ENCODE data around the gene LMO3.

The LMO3 gene

GRCh38 chr12:16599081-16599480 lies 6.9 kb downstream of the LMO3 start:
- no peak for DNase-seq

- no peak for DNase-seq
These were observed 11.2 kb downstream of the LMO3 start for GRCh38 chr12:16594797-16595196.

DNA sequence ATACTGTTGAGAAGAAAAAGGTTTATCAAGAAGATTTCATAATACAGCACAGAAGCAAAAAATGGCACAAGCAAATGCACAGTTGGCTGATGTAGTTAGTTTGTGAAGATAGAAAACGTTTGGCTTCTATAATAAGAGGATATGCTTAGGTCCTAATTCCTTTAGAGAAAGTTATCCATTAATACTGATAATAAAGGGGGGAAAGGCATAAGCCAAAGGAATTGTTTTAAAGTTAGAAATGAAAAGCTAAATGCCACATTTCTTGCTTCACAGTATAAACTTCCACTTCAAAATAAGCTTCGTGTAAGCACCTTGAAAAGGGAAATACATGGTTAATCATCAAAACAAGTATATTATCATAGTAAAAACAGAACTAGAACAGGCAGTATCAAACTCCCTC lies 12.4 kb downstream of the LMO3 start:
- DNase-seq = no peak

- no peak for DNase-seq
These were observed 15.3 kb downstream of the LMO3 start for GRCh38 chr12:16590645-16591044.

GRCh38 chr12:16588812-16589211 lies 17.1 kb downstream of the LMO3 start:
- no peak for DNase-seq

DNA sequence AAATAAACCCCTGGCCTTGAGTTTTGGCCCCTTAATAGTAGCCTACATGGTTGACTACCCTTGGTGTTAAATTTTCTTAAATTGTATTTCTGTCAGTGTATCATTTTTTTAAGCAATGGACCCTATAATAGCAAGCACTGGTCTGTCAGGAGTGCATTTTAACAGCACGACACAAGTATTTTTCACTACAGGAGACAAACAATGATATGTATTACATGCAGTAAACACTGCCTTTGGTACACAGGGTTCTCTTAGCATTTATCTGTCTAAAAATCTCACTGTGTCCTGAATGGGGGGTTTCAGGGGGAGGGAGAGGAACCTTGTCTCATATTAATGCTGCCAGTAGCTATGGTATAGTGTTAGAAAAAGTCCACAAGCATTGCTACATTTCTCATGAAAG lies 18.4 kb downstream of the LMO3 start:
- no peak for DNase-seq

DNA sequence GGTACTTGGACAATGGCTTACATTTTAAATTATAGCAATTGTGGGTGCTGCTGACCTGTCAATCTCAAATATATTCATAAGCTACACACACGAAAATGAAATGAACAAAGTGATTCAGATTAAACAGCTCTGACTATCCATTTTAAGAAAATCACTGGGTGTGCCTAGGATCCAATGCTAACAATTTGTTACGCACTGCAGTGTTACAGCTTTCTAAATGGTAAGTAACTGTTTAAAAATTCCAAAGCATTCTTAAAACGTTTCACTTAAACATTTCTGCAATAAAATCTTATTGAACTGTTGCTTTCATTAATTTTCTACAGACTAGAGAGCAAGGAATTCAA lies 18.9 kb downstream of the LMO3 start:
- DNase-seq = no peak

- DNase-seq = no peak
These were observed 19.4 kb downstream of the LMO3 start for GRCh38 chr12:16586350-16587109.

GRCh38 chr12:16585781-16586180 lies 20.2 kb downstream of the LMO3 start:
- no peak for DNase-seq

GRCh38 chr12:16583969-16584745 lies 21.8 kb downstream of the LMO3 start:
- no peak for DNase-seq

GRCh38 chr12:16581416-16581815 lies 24.5 kb downstream of the LMO3 start:
- DNase-seq = no peak

GRCh38 chr12:16579041-16579440 lies 26.9 kb downstream of the LMO3 start:
- DNase-seq = no peak

DNA sequence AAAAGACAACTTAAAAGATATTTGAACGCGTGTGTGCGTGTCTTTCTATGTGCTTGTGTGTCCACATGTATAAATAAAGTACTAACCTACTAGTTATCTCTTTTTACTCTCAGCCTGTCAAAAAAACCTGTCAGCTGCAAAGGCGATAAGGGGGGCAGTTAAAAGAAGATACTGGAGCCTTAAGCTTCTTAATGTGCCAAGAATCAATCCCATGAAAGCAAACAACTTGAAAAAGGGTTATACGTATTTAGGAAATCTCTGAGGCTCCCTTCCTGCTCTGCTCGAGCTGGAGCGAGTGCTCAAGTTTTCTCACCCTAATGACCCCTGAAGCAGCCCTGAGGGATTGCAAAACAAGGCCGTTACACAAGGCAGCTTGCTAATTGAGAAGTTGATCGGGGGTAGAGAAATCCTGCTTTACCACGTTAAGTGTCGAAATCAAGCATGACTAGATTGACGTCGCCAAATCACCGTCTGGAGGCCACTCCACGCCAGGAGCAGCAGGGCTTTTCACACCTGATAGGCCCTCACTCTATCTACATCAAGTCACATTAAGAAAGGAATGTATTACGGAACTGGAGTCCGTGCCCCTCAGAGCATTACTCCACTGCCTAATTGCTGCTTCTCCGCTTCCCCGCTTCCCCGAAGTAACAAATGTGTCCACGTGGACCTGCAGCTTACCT lies 32.4 kb downstream of the LMO3 start:
- no peak for DNase-seq

- DNase-seq = no peak
These were observed 37.1 kb downstream of the LMO3 start for GRCh38 chr12:16568873-16569272.

DNA sequence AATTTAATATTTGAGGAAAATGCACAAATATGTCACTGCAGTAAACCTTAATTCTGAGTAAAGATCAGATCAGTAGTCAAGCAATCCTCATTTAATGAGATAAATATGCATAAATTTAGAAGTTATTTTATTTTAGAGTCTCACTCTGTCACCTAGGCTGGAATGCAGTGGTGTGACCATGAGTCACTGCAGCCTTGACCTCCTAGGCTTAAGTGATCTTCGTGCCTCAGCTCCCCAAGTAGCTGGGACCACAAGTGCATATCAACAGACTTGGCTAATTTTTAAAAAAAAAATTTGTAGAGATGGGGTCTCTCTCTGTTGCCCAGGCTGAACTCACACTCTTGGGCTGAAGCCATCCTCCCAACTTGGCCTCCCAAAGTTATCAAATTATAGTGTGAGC lies 41.3 kb downstream of the LMO3 start:
- no peak for DNase-seq

DNA sequence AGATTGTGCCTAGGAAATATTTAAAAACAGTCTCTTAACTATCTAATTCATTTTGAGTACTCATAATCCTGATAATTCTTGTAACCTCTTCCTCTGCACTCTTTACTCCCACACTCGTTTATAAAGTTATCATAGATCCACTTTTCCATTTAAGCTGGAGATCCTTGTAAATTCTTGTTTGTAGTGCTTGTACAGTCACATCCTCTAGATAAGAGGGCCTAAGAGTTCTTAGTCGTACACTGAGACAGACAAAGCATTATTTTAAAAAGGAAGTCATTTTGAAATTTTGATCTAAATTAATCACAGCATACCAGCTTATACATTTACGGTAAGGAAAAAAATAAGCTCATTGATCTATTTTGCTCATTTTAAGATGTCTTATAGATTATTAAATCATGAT lies 42.5 kb downstream of the LMO3 start:
- no peak for DNase-seq

- no peak for DNase-seq
These were observed 43.0 kb downstream of the LMO3 start for GRCh38 chr12:16562921-16563320.

DNA sequence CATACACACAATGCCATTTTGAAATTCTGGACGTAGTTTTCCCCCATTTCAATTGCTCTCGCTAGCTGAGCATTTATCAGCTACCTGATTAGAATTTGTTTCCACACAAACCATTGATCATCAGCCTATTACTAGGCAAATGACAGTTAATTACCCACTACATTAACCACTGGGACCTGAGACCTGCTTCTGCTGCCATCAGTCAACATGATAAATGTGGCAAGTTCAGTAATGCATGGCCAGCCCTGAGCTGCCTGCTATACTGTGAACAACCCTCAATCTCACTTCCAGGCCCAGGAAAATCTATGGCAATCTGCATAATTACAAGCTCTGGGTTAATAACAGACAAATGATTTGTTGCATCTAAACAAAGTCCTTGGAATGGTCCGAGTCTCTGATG lies 43.5 kb downstream of the LMO3 start:
- DNase-seq = no peak

- peak; percentile 28 to 57 for DNase-seq
These were observed 45.7 kb downstream of the LMO3 start for GRCh38 chr12:16560273-16560672.

DNA sequence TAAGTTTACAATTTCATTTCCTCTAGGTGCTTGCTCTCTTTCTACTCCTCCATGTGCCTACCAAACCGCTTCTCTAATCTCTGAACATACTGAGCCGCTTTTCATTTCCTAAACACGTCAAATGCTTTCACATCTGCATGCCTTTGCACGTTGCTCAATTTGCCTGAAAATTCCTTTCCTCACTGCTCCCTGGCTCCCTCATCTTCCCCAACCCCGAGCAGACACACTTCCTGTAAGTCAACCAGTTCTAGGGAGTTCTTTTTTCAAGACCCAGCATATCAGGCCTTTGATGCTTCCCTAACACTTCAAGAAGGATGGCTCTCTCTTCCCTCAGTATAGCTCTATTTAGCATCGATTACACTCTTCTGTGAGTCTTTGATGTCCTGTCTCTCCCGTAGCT lies 50.3 kb downstream of the LMO3 start:
- no peak for DNase-seq

- no peak for DNase-seq
These were observed 52.5 kb downstream of the LMO3 start for GRCh38 chr12:16553457-16553856.

- DNase-seq = peak in 1 of 2 experiments; percentile 15
These were observed 53.7 kb downstream of the LMO3 start for GRCh38 chr12:16552301-16552700.

GRCh38 chr12:16545836-16546235 lies 60.1 kb downstream of the LMO3 start:
- DNase-seq = no peak

DNA sequence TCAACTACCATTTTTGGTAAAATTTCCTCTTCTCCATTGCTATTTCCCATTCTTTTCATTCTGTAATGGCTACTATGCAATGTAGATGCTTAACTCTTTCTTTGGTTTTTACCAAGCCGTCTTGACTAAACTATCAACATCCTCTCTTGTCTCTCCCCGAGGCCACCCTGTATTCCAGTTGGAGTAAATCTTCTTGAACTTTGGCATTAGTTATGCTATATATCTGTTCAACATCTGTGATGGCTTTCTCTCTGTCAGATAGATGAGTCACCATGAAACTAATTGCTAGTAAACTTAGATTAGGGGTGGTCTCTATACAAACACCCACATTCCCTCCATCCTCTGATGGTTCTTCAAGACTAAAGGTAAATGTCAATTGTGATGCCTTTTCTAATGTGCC lies 63.4 kb downstream of the LMO3 start:
- DNase-seq = no peak
